HL-60 (cell line): ENCODE results near the gene PARD3.

Experiments
- GABPA ChIP-seq: IDR thresholded peaks from 2 replicates; pipeline ENCODE4 v1.6.1; 2012; ENCODE audit warnings: low read depth
- POLR2AphosphoS5 ChIP-seq: IDR thresholded peaks from 2 replicates; pipeline ENCODE4 v1.6.1; 2012; ENCODE audit warnings: low read depth
- SPI1 ChIP-seq: IDR thresholded peaks from 2 replicates; pipeline ENCODE4 v1.6.1; 2012; ENCODE audit warnings: low read depth, mild to moderate bottlenecking, borderline replicate concordance
- TF ChIP-seq, protein P1 (sequence below): IDR thresholded peaks from one replicate; pipeline ENCODE4 v1.5.1; 2011; ENCODE audit warnings: low read length, control low read depth, inconsistent platforms; ENCODE audit not compliant: insufficient read depth
- TF ChIP-seq, protein P2 (sequence below): IDR thresholded peaks from 2 replicates; pipeline ENCODE4 v1.6.1; 2012; ENCODE audit warnings: low read depth; ENCODE audit not compliant: insufficient replicate concordance

DNA sequence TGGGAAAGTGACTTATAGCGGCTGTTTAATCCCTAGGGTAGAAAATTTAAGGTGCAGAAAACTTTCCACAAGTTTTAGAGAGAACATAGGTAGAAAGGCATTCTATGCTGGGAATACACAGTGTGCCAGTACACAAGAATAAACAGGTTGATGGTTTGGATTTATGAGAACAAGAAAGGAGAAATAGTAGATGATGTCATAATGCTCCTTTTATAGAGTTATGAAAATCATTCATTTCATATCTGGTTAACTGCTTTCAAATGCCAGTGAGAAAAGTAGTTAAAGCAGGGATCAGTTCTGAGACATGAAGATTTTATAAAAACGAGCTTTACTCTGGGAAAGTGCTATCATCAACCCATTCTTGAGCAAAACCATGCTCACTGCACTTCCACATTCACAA lies 311.4 kb downstream of the PARD3 start:
- TF ChIP-seq, protein P1, sequence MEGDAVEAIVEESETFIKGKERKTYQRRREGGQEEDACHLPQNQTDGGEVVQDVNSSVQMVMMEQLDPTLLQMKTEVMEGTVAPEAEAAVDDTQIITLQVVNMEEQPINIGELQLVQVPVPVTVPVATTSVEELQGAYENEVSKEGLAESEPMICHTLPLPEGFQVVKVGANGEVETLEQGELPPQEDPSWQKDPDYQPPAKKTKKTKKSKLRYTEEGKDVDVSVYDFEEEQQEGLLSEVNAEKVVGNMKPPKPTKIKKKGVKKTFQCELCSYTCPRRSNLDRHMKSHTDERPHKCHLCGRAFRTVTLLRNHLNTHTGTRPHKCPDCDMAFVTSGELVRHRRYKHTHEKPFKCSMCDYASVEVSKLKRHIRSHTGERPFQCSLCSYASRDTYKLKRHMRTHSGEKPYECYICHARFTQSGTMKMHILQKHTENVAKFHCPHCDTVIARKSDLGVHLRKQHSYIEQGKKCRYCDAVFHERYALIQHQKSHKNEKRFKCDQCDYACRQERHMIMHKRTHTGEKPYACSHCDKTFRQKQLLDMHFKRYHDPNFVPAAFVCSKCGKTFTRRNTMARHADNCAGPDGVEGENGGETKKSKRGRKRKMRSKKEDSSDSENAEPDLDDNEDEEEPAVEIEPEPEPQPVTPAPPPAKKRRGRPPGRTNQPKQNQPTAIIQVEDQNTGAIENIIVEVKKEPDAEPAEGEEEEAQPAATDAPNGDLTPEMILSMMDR, result no peak
- TF ChIP-seq POLR2AphosphoS5 (no peak), GABPA (no peak), SPI1 (no peak)
- TF ChIP-seq, protein P2, sequence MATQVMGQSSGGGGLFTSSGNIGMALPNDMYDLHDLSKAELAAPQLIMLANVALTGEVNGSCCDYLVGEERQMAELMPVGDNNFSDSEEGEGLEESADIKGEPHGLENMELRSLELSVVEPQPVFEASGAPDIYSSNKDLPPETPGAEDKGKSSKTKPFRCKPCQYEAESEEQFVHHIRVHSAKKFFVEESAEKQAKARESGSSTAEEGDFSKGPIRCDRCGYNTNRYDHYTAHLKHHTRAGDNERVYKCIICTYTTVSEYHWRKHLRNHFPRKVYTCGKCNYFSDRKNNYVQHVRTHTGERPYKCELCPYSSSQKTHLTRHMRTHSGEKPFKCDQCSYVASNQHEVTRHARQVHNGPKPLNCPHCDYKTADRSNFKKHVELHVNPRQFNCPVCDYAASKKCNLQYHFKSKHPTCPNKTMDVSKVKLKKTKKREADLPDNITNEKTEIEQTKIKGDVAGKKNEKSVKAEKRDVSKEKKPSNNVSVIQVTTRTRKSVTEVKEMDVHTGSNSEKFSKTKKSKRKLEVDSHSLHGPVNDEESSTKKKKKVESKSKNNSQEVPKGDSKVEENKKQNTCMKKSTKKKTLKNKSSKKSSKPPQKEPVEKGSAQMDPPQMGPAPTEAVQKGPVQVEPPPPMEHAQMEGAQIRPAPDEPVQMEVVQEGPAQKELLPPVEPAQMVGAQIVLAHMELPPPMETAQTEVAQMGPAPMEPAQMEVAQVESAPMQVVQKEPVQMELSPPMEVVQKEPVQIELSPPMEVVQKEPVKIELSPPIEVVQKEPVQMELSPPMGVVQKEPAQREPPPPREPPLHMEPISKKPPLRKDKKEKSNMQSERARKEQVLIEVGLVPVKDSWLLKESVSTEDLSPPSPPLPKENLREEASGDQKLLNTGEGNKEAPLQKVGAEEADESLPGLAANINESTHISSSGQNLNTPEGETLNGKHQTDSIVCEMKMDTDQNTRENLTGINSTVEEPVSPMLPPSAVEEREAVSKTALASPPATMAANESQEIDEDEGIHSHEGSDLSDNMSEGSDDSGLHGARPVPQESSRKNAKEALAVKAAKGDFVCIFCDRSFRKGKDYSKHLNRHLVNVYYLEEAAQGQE, result no peak
